ENCODE measurements around the gene MFSD12.

The MFSD12 gene

DNA sequence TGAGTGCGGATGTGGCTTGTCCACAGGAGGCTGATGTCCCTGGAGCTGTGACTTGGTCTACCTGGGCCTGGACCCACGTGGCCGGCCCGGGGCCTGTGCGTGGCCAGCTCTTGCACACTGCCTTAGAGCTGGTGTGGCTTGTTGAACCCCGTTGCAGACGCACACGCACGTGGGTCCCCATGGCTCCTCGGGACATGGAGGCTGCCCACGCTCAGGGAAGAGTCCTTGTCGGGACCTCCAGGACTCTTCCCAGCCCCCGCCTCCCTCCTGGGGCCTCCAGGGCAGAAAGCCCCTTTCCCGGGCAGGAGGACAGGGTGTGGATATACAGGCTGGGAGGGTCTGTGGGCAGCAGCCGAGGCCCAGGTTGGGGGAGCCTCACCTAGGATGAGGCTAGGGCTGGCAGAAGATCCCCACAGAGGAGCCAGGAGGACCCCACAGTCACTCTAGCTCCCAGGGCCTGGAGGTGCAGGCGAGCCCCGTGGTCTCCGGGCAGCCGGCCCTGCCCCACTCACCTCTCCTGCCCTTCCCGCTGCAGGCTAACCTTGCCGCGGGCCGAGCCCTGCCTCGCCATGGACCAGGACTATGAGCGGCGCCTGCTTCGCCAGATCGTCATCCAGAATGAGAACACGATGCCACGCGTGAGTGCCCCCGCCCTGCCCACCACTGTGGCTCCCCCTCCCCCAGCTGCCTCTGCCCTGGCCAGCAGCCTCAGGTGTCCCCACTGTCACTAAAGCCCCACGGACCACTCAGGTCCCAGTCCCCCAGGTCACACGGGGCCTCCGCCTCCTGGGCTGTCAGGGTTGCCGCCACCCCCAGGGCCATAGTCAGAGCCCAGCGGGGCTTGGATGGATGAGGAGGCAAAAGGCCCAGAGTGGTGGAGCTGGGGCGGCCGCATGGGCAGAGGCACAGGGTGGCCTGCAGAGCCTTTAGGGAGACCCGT is 34.7 kb downstream of the MFSD12 start:
- H3K4me3 ChIP-seq (ENCODE audit: control insufficient read depth, low read depth, low read length), result no peak overlapping the region
- no peak for TF ChIP-seq CTCF (IDR thresholded peaks at IDR 0.05; ENCODE audit: control insufficient read depth, insufficient read depth, low read depth, low read length, missing control alignments)
- DNase-seq (ENCODE audit: low read depth), result no peak

GRCh38 chr19:3521104-3521445 is 36.3 kb downstream of the MFSD12 start:
- no peak for DNase-seq (ENCODE audit: low read depth)
- no peak for TF ChIP-seq CTCF (IDR thresholded peaks at IDR 0.05; ENCODE audit: control insufficient read depth, insufficient read depth, low read depth, low read length, missing control alignments)
- H3K4me3 ChIP-seq (ENCODE audit: control insufficient read depth, low read depth, low read length), result no peak overlapping the region

DNA sequence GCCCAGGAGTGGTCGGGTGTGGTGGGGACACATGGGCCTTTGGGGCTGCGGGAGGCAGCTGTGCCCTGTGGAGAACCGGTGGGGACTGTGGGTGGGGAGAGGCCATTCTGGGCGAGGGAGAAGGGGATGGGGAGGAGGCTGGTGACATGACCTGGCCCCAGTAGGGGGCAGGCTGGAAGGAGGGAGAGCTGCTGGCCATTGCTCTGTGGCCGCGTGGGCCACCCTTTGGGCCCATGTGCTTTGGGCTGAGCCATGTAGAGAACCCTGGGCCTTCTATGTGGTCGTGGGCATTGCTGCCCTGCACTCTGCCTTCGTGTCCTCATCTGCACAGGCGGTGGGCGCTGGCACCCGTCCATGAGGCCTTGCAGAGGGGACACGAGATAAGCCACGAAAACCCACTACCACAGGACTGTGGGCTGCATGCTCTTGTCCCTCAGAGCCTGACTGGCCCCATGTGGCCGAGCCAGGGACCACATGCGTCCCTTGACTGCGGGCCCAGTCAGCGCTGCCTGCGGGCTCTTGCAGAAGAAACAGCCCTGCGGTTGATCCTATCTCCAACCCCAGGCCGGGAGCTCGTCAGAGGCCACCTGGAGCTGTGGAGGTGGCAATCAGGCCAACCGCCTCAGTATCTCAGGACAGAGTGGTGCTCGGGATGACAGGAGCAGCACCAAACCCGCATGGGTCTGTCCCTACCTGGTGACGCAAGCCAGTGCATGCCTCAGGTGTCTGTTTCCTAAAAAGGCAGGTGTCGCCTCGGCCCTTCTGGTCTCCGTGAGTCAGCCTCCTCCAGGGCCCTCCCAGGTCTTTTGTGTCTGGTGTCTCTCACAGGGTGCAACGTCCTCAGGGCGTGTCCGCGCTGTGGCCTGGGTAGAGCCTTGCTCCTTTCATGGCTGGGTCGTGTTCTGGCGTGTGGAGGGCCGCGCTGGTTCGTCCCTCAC is 37.0 kb downstream of the MFSD12 start:
- no peak for DNase-seq (ENCODE audit: low read depth)
- no peak for TF ChIP-seq CTCF (IDR thresholded peaks at IDR 0.05; ENCODE audit: control insufficient read depth, insufficient read depth, low read depth, low read length, missing control alignments)
- H3K4me3 ChIP-seq (ENCODE audit: control insufficient read depth, low read depth, low read length), result no peak overlapping the region

- no peak for TF ChIP-seq CTCF (IDR thresholded peaks at IDR 0.05; ENCODE audit: control insufficient read depth, insufficient read depth, low read depth, low read length, missing control alignments)
- DNase-seq (ENCODE audit: low read depth), result no peak
- no peak overlapping the region for H3K4me3 ChIP-seq (ENCODE audit: control insufficient read depth, low read depth, low read length)
Observed at GRCh38 chr19:3519126-3519525, 38.3 kb downstream of the MFSD12 start.

GRCh38 chr19:3518659-3519058 is 38.7 kb downstream of the MFSD12 start:
- H3K4me3 ChIP-seq (ENCODE audit: control insufficient read depth, low read depth, low read length), result no peak overlapping the region

More at GRCh38 chr19:3518659-3519058, 38.7 kb downstream of the MFSD12 start:
- no peak for TF ChIP-seq CTCF (IDR thresholded peaks at IDR 0.05; ENCODE audit: control insufficient read depth, insufficient read depth, low read depth, low read length, missing control alignments)
- DNase-seq (ENCODE audit: low read depth), result no peak

Data from AG09309 (cell line).